Measurements from ENCODE around the gene DGCR8.
"Not testable (repeated sequence)": the region's sequence is repeated elsewhere in the genome, so short reads cannot be mapped to it uniquely, and the experiment has no call there.

DGCR8 gene

DNA sequence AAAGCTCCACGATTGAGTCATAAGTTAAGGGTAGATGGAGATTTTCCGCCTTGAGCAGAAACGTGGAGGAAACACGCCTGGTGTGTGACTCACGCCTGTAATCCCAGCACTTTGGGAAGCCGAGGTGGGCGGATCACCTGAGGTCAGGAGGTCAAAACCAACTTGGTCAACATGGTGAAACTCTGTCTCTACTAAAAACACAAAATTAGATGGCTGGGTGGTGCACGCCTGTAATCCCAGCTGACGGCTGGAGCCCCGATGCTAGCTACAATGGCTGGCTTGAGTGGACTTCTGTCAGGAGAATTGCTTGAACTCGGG lies 17.3 kb upstream of the DGCR8 start:
- no peak overlapping the region for H3K4me3 ChIP-seq (replicated peaks in 1 of 2; ENCODE audit: low read depth in 2 of 2, low read length in 2 of 2)
- TF ChIP-seq CTCF (IDR thresholded peaks at IDR 0.05; ENCODE audit: low read depth, low read length) = no peak
- peak; percentile 52 to 64 for DNase-seq (ENCODE audit: low read depth in 2 of 2)

DNA sequence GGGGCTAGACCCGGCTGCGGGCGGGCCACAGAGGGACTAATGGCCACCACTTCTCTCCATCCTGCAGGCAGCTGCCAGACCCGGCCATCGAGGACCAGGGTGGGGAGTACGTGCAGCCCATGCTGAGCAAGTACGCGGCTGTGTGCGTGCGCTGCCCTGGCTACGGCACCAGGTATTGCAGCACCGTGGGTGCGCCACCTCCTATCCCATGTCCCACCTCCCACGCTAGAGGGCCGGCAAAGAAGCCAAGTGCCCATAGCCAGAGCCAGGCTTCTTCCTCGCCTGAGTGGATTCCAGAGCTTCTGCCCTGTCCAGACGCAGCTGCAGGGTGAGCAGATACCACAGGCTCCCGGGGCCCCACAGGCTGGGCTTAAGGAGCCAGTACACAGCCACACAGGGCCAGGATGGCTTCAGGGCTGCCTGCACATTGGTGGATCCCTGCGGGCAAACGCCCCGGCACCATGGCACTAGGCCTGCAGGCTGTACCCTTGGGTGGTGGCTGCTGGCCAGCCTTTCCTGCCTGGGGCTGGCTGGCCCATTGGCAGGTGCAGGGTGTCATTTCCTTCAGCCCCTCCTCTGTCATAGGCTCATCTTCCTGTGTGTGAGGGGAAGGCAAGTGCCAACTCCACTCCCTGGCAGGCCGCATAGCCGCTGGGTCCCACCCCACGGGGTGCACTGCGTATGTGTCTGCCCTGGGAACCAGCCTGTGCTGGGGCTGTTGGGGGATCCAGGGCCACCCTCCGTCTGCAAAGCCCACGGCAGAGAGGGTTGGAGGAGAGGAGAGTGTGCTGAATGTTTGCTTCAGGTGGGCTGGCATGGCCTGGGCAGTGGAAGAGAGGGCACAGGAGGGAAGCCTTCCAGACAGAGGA lies 16.5 kb upstream of the DGCR8 start:
- no peak for DNase-seq (ENCODE audit: low read depth in 2 of 2)
- TF ChIP-seq CTCF (IDR thresholded peaks at IDR 0.05; ENCODE audit: low read depth, low read length) = no peak
- no peak overlapping the region for H3K4me3 ChIP-seq (replicated peaks in 1 of 2; ENCODE audit: low read depth in 2 of 2, low read length in 2 of 2)

DNA sequence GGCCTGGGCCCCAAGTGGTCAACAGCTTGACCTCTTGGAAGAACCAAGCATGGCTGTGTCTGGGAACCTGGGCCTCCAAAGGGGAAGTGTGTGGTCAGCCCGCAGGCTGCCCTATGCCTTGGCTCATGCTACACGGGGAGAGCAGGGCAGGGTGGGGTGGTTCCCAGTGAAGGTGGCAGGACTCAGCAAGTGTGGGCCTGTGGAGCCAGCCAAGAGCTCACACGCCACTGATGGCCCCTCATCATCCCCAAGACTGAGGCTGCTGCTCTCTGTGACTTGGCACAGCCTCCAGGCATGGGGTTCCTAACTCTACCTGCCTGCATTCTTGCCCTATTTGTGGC lies 15.9 kb upstream of the DGCR8 start:
- DNase-seq (ENCODE audit: low read depth in 2 of 2) = no peak
- H3K4me3 ChIP-seq (replicated peaks in 1 of 2; ENCODE audit: low read depth in 2 of 2, low read length in 2 of 2) = no peak overlapping the region
- no peak for TF ChIP-seq CTCF (IDR thresholded peaks at IDR 0.05; ENCODE audit: low read depth, low read length)

DNA sequence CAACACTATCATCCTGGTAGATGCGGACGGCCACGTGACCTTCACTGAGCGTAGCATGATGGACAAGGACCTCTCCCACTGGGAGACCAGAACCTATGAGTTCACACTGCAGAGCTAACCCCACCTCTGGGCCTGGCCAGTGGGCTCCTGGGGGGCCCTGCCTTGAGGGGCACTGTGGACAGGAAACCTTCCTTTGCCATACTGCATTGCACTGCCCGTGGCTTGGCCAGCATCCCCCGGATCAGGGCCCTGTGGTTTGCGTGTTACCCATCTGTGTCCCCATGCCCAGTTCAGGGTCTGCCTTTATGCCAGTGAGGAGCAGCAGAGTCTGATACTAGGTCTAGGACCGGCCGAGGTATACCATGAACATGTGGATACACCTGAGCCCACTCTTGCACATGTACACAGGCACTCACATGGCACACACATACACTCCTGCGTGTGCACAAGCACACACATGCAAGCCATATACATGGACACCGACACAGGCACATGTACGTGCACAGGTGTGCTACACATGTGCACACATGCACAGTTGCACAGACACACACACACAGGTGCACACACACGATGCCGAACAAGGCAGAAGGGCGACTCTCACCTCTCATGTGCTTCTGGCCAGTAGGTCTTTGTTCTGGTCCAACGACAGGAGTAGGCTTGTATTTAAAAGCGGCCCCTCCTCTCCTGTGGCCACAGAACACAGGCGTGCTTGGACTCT lies 15.3 kb upstream of the DGCR8 start:
- TF ChIP-seq CTCF (IDR thresholded peaks at IDR 0.05; ENCODE audit: low read depth, low read length) = no peak
- H3K4me3 ChIP-seq (replicated peaks in 1 of 2; ENCODE audit: low read depth in 2 of 2, low read length in 2 of 2) = no peak overlapping the region
- DNase-seq (ENCODE audit: low read depth in 2 of 2) = no peak

- no peak for DNase-seq (ENCODE audit: low read depth in 2 of 2)
- no peak overlapping the region for H3K4me3 ChIP-seq (replicated peaks in 1 of 2; ENCODE audit: low read depth in 2 of 2, low read length in 2 of 2)
- TF ChIP-seq CTCF (IDR thresholded peaks at IDR 0.05; ENCODE audit: low read depth, low read length) = no peak
Measured at GRCh38 chr22:20065896-20066616, 14.0 kb upstream of the DGCR8 start.

DNA sequence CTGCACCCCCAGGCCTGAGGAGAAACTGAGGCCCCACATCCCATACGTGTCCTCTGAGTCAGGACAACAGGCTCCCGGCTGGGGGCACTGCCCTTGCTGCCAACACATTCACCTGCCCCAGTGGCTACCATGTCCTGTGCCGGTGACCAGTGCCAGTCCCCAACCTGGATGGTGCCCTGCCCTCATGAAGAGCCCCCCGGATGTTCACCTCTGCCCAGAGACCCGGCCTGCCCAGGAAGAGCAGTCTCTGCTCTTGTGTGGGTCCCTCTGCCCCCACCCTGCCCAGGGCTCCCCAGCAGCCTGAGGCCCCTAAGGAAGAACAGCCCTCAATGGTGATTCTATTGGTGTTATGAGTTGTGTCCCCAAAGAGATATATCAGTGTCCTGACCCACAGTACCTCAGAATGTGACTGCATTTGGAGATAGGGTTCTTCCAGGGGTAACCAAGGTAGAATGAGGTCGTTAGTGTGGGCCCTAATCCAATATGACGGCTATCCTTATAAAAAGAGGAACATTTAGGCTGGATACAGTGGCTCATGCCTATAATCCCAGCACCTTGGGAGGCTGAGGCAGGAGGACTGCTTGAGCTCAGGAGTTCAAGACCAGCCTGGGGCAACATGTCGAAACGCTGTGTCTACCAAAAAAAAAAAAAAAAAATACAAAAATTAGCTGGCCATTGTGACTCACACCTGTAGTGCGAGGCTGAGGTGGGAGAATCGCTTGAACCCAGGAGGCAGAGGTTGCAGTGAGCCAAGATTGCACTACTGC lies 13.2 kb upstream of the DGCR8 start:
- H3K4me3 ChIP-seq (replicated peaks in 1 of 2; ENCODE audit: low read depth in 2 of 2, low read length in 2 of 2) = no peak overlapping the region
- DNase-seq (ENCODE audit: low read depth in 2 of 2) = no peak
- no peak for TF ChIP-seq CTCF (IDR thresholded peaks at IDR 0.05; ENCODE audit: low read depth, low read length)

- not testable (repeated sequence) for DNase-seq (ENCODE audit: low read depth in 2 of 2)
Measured at GRCh38 chr22:20067384-20067682, 12.7 kb upstream of the DGCR8 start.

More at GRCh38 chr22:20067384-20067682, 12.7 kb upstream of the DGCR8 start:
- H3K4me3 ChIP-seq (replicated peaks in 1 of 2; ENCODE audit: low read depth in 2 of 2, low read length in 2 of 2) = not testable (repeated sequence)
